GM12878 (cell line): ENCODE results near the gene UPK1B. TPM values are rescaled to one million over a fixed set of nuclear protein-coding genes. Genes with fewer than 3 reads are reported as not detected.

Experiments used
- ATAC-seq: fragments of 200-7000 bp; cut with Tn5 transposase; 3 replicates; pipeline ENCODE4 v1.9.1; 2020; ENCODE audit warnings: mild to moderate bottlenecking, moderate library complexity
- BruUV-seq: library from RNA; stranded (reverse); fragments of 400-500 nt; replicated peaks from 2 replicates; lab custom pipeline; 2021; lab: Mats Ljungman, UMichigan
- CTCF ChIA-PET: fragments of 300-600 bp; sonication (Branson Sonifier 250); formaldehyde crosslinking; extraction: SDS; loops from one replicate; lab custom pipeline; 2021; ENCODE audit warnings: inconsistent platforms; lab: Yijun Ruan, JAX
- POLR2A ChIA-PET: fragments of 350-600 bp; formaldehyde crosslinking; extraction: SDS; loops from one replicate; lab custom pipeline; 2021; ENCODE audit warnings: inconsistent platforms; lab: Charles Lee
- RAD21 ChIA-PET: fragments of 300-600 bp; sonication (Branson Sonifier 250); formaldehyde crosslinking; loops from one replicate; lab custom pipeline; 2023; ENCODE audit warnings: antibody characterized with exemption; ENCODE audit not compliant: unreplicated experiment; lab: Charles Lee
- SMC1A ChIA-PET: fragments of 300-600 bp; sonication (Branson Sonifier 250); formaldehyde crosslinking; loops from one replicate; lab custom pipeline; 2023; ENCODE audit not compliant: unreplicated experiment, uncharacterized antibody; lab: Charles Lee
- DNase-seq: peaks from one replicate; pipeline ENCODE4 v3.0.0-alpha.2; 2011; ENCODE audit warnings: low read depth, low spot score
- FAIRE-seq: peaks from 3 replicates; lab custom pipeline; 2011; peaks lifted over from hg19 to GRCh38; lab: Jason Lieb, UNC
- H2AFZ ChIP-seq: 2 replicates; pipeline ENCODE4 v1.6.0; 2011; ENCODE audit warnings: low read depth, low read length, control low read depth; ENCODE audit not compliant: control insufficient read depth
- H3K27ac ChIP-seq: 2 replicates; pipeline ENCODE4 v1.5.1; 2011; ENCODE audit warnings: control low read depth; ENCODE audit not compliant: control insufficient read depth, insufficient read depth
- H3K27me3 ChIP-seq, 2 experiments: replicated peaks in 1 of 2; 2 replicates each; pipeline versions ENCODE4 v1.6.0 to v1.6.1; 2011; ENCODE audit warnings: low read length in 1 of 2; ENCODE audit not compliant: control insufficient read depth in 2 of 2, insufficient read depth in 2 of 2
- H3K36me3 ChIP-seq, 2 experiments: 2 replicates each; pipeline ENCODE4 v1.5.1; 2011; ENCODE audit warnings: low read length in 1 of 2; ENCODE audit not compliant: control insufficient read depth in 2 of 2, insufficient read depth in 2 of 2
- H3K4me1 ChIP-seq: 2 replicates; pipeline ENCODE4 v1.6.1; 2011; ENCODE audit warnings: mild to moderate bottlenecking, low read length, moderate library complexity, mixed read lengths; ENCODE audit not compliant: control insufficient read depth, insufficient read depth
- H3K4me2 ChIP-seq: 2 replicates; pipeline ENCODE4 v1.6.0; 2011; ENCODE audit warnings: control low read depth; ENCODE audit not compliant: control insufficient read depth, insufficient read depth
- H3K4me3 ChIP-seq: fragments of 200-600 bp; sonication (generic); 2 replicates; pipeline ENCODE4 v1.5.1; 2016
- H3K79me2 ChIP-seq: 2 replicates; pipeline ENCODE4 v1.6.0; 2011; ENCODE audit warnings: low read length; ENCODE audit not compliant: control insufficient read depth, insufficient read depth
- H3K9ac ChIP-seq: 2 replicates; pipeline ENCODE4 v1.8.0; 2011; ENCODE audit warnings: low read length, control low read depth, mixed read lengths; ENCODE audit not compliant: control insufficient read depth, insufficient read depth
- H3K9me3 ChIP-seq: replicated peaks from 3 replicates; pipeline ENCODE4 v1.5.1; 2011; ENCODE audit warnings: mild to moderate bottlenecking, low read length; ENCODE audit not compliant: control insufficient read depth, insufficient read depth
- H4K20me1 ChIP-seq: 2 replicates; pipeline ENCODE4 v1.6.0; 2011; ENCODE audit not compliant: control insufficient read depth, insufficient read depth
- CREB1 ChIP-seq: IDR thresholded peaks from 2 replicates; pipeline ENCODE4 v1.6.1; 2012; ENCODE audit warnings: low read depth, mild to moderate bottlenecking, inconsistent platforms
- EP300 ChIP-seq, 2 experiments: fragments of 150-350 bp in 1 of 2; IDR thresholded peaks; 2 replicates each; pipeline ENCODE4 v1.6.1; 2011 to 2012; ENCODE audit warnings: low read depth in 2 of 2, low read length in 2 of 2, borderline replicate concordance in 1 of 2, improper control_type of control experiment in 1 of 2, inconsistent platforms in 1 of 2; ENCODE audit not compliant: control insufficient read depth in 1 of 2
- ETV6 ChIP-seq, 2 experiments: fragments of 450-650 bp in 1 of 2; IDR thresholded peaks in 1 of 2; conservative IDR thresholded peaks in 1 of 2; 2 replicates each; pipeline ENCODE4 v1.6.1; 2014; ENCODE audit warnings: antibody characterized with exemption in 1 of 2, borderline replicate concordance in 1 of 2, low read depth in 1 of 2, mild to moderate bottlenecking in 1 of 2, moderate library complexity in 1 of 2
- HDAC6 ChIP-seq: fragments of 200-600 bp; sonication (generic); IDR thresholded peaks from one replicate; pipeline ENCODE4 v1.8.0; 2017; ENCODE audit warnings: antibody characterized with exemption; ENCODE audit not compliant: unreplicated experiment
- KAT2A ChIP-seq: conservative IDR thresholded peaks from 2 replicates; pipeline ENCODE4 v1.6.1; 2011; ENCODE audit warnings: low read depth, low read length; ENCODE audit not compliant: control insufficient read depth
- SIX5 ChIP-seq: IDR thresholded peaks from 2 replicates; pipeline ENCODE4 v1.6.1; 2011; ENCODE audit warnings: mild to moderate bottlenecking, low read depth, low read length, moderate library complexity; ENCODE audit not compliant: severe bottlenecking
- SP1 ChIP-seq: IDR thresholded peaks from one replicate; pipeline ENCODE4 v1.6.1; 2011; ENCODE audit warnings: low read depth, low read length
- STAT3 ChIP-seq: IDR thresholded peaks from 2 replicates; pipeline ENCODE4 v1.6.1; 2011; ENCODE audit warnings: low read depth, low read length, improper control_type of control experiment
- ZNF207 ChIP-seq: fragments of 450-650 bp; IDR thresholded peaks from 2 replicates; pipeline ENCODE4 v1.6.1; 2014; ENCODE audit warnings: antibody characterized with exemption, mild to moderate bottlenecking, borderline replicate concordance
- WGBS: methylation state at CpG from one replicate; pipeline ENCODE4 v1.1.6; 2016; ENCODE audit warnings: low lambda C conversion rate; ENCODE audit not compliant: insufficient replicate concordance, insufficient coverage; ENCODE audit errors: missing lambda C conversion rate; 5-methylcytosine and 5-hydroxymethylcytosine counted together
- in situ Hi-C: fragments of 300-500 bp; cut with MboI; formaldehyde crosslinking; loops from 9 replicates; pipeline ENCODE4 v1.14.3; 2018; ENCODE audit warnings: mixed read lengths
- intact Hi-C: fragments of 100-400 bp; cut with micrococcal nuclease; formaldehyde crosslinking; loops from one replicate; pipeline ENCODE4 v1.14.2; 2022; ENCODE audit not compliant: unreplicated experiment
- polyA plus RNA-seq, 11 experiments: library from polyadenylated mRNA; depleted of rRNA in 4 of 11; unstranded in 6 of 11; stranded (reverse) in 5 of 11; fragments of >200 nt; fragmentation: Nextera tagmentation in 4 of 11; fragmentation: Illumina TruSeq in 1 of 11; extraction: Ambion mirVana in 4 of 11; extraction: Trizol in 1 of 11; gene quantifications; 1 replicate in 1 of 11; 2 replicates in 10 of 11; pipeline versions ENCODE4 v1.2.1 to v1.2.3, GENCODE V29; 2011 to 2016; ENCODE audit warnings: inconsistent platforms in 2 of 11, missing spikeins in 2 of 11, low read depth in 1 of 11
- total RNA-seq, 4 experiments: library from RNA; depleted of rRNA in 3 of 4; stranded (reverse); fragments of >200 nt in 3 of 4; fragmentation: Illumina TruSeq in 1 of 4; extraction: Trizol in 1 of 4; gene quantifications; 2 replicates each; pipeline versions ENCODE4 v1.2.1 to v1.2.3, GENCODE V29; 2013 to 2021
- TF ChIP-seq, protein P1 (sequence below): fragments of 450-650 bp; IDR thresholded peaks from 2 replicates; pipeline ENCODE4 v1.6.1; 2016; ENCODE audit warnings: mild to moderate bottlenecking
- TF ChIP-seq, protein P2 (sequence below): IDR thresholded peaks from 2 replicates; pipeline ENCODE4 v1.6.1; 2011; ENCODE audit warnings: borderline replicate concordance, low read depth, mild to moderate bottlenecking, moderate library complexity, mixed read lengths, low read length; ENCODE audit not compliant: insufficient read depth; ENCODE audit errors: extremely low read length
- TF ChIP-seq, protein P3 (sequence below): IDR thresholded peaks from 2 replicates; pipeline ENCODE4 v1.6.1; 2012; ENCODE audit warnings: low read depth, low read length, improper control_type of control experiment
- TF ChIP-seq, protein P4 (sequence below): IDR thresholded peaks from 2 replicates; pipeline ENCODE4 v1.6.1; 2012; ENCODE audit warnings: low read depth, low read length, improper control_type of control experiment

UPK1B gene
- total and polyA plus RNA-seq, 10 of the 15 experiments (the other 5 are each of a cell fraction or from before 2014, with no cell fraction given) = not detected

DNA sequence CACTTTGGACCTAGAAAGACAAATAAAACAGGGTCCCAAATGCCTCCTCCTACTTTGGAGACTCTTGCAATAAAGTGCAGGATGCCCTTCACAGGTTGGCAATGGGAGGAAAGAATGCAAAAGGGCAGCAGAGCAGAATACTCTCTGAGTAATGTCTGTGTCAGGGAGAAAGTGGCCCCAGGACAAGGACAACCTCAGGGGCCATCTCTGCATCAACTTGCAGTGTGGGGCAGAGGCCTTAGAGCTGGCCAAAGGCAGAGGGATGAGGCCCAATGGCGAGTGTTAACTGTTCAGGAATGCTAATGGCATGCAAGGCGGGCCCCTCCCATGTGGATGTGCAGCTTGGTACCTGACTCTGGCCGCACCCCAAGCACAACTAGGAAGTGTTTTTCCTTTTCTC is 8.4 kb downstream of the UPK1B start:
- intact Hi-C loops (no loop called here), in situ Hi-C loops (no loop called here)
- ATAC-seq = no peak
- H3K9ac ChIP-seq = no peak overlapping the region
- POLR2A ChIA-PET = no interaction called here
- SMC1A ChIA-PET = interaction anchor here (0.6 to 1.7 kb wide), 4 partner anchors 16 to 1127 kb away, joined by 3 to 5 read pairs (median 4); partner anchors contain the start of gene B4GALT4
- no peak overlapping the region for H3K4me3 ChIP-seq
- H3K4me1 ChIP-seq = no peaks in the 10 kb centered on the region
- no peaks in the 10 kb centered on the region for H3K9me3 ChIP-seq
- no peaks in the 10 kb centered on the region for H3K36me3 ChIP-seq
- H2AFZ ChIP-seq = no peak overlapping the region
- no peaks in the 10 kb centered on the region for H3K79me2 ChIP-seq
- H3K27ac ChIP-seq = no peak overlapping the region
- RAD21 ChIA-PET = no interaction called here
- no peaks in the 10 kb centered on the region for H3K27me3 ChIP-seq
- no peak for DNase-seq
- CTCF ChIA-PET = no interaction called here
- no peak for FAIRE-seq
- no peak overlapping the region for H3K4me2 ChIP-seq
- BruUV-seq = no TSS peak
- WGBS = 41% methylated on average over 3 of the region's 3 CpGs
- no peak for TF ChIP-seq HDAC6
- TF ChIP-seq, protein P1, sequence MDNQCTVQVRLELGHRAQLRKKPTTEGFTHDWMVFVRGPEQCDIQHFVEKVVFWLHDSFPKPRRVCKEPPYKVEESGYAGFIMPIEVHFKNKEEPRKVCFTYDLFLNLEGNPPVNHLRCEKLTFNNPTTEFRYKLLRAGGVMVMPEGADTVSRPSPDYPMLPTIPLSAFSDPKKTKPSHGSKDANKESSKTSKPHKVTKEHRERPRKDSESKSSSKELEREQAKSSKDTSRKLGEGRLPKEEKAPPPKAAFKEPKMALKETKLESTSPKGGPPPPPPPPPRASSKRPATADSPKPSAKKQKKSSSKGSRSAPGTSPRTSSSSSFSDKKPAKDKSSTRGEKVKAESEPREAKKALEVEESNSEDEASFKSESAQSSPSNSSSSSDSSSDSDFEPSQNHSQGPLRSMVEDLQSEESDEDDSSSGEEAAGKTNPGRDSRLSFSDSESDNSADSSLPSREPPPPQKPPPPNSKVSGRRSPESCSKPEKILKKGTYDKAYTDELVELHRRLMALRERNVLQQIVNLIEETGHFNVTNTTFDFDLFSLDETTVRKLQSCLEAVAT = no peak
- no peaks in the 10 kb centered on the region for H4K20me1 ChIP-seq

DNA sequence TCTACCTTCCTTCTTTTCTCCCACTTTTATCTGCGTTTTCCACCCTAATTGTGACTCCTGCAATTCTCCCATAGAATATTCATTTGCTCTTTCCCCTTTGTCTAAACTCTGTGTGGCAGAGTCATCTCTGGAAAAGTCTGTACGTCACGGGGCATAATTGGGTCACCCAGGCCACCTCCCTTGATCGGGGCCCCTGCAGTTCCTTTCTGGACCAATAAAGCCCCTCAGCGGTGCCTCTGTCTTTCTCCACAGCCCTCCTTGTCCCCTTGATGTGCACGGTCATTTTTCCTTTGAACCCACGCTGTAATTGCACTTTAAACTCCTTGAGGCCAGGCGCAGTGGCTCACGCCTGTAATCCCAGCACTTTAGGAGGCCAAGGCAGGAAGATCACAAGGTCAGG is 10.7 kb downstream of the UPK1B start:
- BruUV-seq = no TSS peak
- DNase-seq = no peak
- FAIRE-seq = no peak
- no peak for TF ChIP-seq ZNF207
- no peak for TF ChIP-seq STAT3
- TF ChIP-seq ETV6 (conservative IDR thresholded peaks at IDR 0.05 in 1 of 2, IDR thresholded peaks at IDR 0.05 in 1 of 2; ENCODE audit: borderline replicate concordance in 1 of 2, low read depth in 1 of 2) = no peak
- TF ChIP-seq, protein P2, sequence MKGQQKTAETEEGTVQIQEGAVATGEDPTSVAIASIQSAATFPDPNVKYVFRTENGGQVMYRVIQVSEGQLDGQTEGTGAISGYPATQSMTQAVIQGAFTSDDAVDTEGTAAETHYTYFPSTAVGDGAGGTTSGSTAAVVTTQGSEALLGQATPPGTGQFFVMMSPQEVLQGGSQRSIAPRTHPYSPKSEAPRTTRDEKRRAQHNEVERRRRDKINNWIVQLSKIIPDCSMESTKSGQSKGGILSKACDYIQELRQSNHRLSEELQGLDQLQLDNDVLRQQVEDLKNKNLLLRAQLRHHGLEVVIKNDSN = no peak
- no peak for TF ChIP-seq SIX5
- TF ChIP-seq SP1 = no peak
- no peak for TF ChIP-seq CREB1
- TF ChIP-seq, protein P3, sequence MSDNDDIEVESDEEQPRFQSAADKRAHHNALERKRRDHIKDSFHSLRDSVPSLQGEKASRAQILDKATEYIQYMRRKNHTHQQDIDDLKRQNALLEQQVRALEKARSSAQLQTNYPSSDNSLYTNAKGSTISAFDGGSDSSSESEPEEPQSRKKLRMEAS = no peak
- TF ChIP-seq KAT2A = no peak
- TF ChIP-seq EP300 (IDR thresholded peaks at IDR 0.05; ENCODE audit: borderline replicate concordance in 1 of 2, control insufficient read depth in 1 of 2, low read depth in 2 of 2, low read length in 2 of 2) = no peak
- no peak for TF ChIP-seq HDAC6
- TF ChIP-seq, protein P4, sequence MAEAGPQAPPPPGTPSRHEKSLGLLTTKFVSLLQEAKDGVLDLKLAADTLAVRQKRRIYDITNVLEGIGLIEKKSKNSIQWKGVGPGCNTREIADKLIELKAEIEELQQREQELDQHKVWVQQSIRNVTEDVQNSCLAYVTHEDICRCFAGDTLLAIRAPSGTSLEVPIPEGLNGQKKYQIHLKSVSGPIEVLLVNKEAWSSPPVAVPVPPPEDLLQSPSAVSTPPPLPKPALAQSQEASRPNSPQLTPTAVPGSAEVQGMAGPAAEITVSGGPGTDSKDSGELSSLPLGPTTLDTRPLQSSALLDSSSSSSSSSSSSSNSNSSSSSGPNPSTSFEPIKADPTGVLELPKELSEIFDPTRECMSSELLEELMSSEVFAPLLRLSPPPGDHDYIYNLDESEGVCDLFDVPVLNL = no peak

More for the DNA sequence above, 10.7 kb downstream of the UPK1B start:
- in situ Hi-C loops (no loop called here), intact Hi-C loops (no loop called here)
- no peaks in the 10 kb centered on the region for H4K20me1 ChIP-seq
- no peaks in the 10 kb centered on the region for H3K4me1 ChIP-seq
- no peak overlapping the region for H2AFZ ChIP-seq
- no peaks in the 10 kb centered on the region for H3K27me3 ChIP-seq
- ChIA-PET SMC1A (no interaction called here), RAD21 (no interaction called here), CTCF (interaction anchor here (1.9 kb wide), 1 partner anchor 57 kb away, joined by 4 read pairs; no protein-coding TSS in a partner anchor), POLR2A (no interaction called here)
- ATAC-seq = no peak
- H3K4me3 ChIP-seq = no peak overlapping the region
- no peaks in the 10 kb centered on the region for H3K79me2 ChIP-seq
- H3K27ac ChIP-seq = no peak overlapping the region
- no peak overlapping the region for H3K9ac ChIP-seq
- H3K4me2 ChIP-seq = no peak overlapping the region
- 29% methylated on average over 9 of the region's 9 CpGs for WGBS
- no peaks in the 10 kb centered on the region for H3K36me3 ChIP-seq
- no peaks in the 10 kb centered on the region for H3K9me3 ChIP-seq
